ENCODE measurements around the gene ZNF691.

GRCh38 chr1:42797414-42797813, 49.0 kb upstream of the ZNF691 start:
- no peak for TF ChIP-seq CTCF (conservative IDR thresholded peaks at IDR 0.05; ENCODE audit: low read depth, low read length)
- no peak for TF ChIP-seq EZH2 (IDR thresholded peaks at IDR 0.05; ENCODE audit: borderline replicate concordance, low read depth, low read length, poor library complexity, severe bottlenecking)

All from A673 (cell line).